HG03457 (cell line): ENCODE measurements around the gene TAS1R1.
A peak's percentile ranks its signal among the peaks of the same experiment; 100 is the strongest.
"Not testable (repeated sequence)": the region's sequence is repeated elsewhere in the genome, so short reads cannot be mapped to it uniquely, and the experiment has no call there.

ENCODE experiments used
- ATAC-seq: cut with Tn5 transposase; IDR thresholded peaks from one replicate; pipeline ENCODE4 v1.9.1; 2021; ENCODE audit warnings: moderate number of reproducible peaks; ENCODE audit not compliant: unreplicated experiment

TAS1R1 gene

DNA sequence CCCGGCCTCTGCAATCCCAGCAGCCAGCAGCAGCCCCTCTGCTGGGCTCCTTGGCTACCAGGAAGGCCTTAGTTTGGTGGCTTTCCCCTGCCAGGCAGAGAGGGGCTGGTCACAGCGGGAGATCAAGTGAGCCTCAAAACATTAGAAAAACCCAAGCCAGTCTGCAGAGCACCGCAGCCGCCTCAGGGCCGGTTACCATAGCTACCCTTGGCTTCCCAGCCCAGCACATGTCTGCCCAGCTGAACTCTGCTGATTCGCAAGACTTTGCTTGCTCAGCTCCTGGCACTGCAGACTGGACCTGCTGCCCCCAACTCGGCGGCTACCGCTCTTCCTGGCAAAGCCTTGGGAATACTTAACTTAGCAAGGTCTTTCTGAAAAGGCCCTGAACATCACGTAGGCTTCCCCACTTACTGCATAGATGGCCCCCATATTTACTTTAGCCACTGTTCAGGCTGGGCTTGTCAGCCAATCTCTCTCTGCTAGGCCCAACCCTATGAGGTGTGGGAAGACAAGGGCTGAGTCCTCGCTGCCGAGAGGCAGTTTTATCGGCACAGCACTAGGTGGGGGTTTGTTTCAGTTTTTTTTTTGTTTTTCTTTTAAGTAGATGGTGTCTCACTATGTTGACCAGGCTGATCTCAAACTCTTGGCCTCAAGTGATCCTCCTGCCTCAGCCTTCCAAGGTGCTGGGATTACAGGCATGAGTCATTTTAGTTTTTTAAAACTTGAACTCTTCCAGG lies 35.0 kb upstream of the TAS1R1 start:
- ATAC-seq = no peak

DNA sequence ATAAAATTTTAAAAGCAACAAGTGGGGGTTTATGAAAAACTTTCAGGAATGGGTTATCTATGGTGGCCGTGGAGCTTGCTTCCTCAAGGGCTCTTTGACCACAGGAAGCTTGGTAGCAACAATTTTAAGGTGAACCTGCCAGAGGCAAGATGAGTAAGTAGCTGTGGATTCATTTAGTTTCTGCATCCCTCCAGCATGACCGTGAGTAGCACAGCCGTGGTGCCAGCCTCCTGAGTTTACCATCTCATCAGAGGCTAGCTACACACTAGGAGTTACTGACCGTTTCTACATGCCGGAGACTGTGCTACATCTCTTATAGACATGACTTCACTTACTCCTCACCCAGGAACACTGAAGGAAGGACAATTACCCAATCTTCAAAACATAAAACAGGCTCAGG lies 33.6 kb upstream of the TAS1R1 start:
- ATAC-seq = no peak

DNA sequence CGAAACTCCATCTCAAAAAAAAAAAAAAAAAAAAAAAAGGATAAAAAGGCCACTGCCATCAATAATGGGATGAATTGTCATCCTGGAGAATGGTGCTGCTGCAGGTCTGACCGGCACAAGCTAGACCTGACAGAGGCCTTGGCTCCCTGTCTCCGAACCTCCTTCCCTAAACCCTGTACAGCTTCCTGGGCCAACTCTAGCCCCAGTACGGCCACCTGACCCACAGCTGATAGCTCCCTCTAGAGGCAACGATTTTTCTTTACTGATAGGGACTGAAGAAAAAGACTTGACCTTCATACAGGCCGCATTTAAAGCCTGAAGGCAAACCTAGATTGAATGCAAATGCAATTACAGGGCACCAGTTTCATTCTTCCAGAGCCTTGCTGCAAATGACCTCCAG lies 31.5 kb upstream of the TAS1R1 start:
- no peak for ATAC-seq

DNA sequence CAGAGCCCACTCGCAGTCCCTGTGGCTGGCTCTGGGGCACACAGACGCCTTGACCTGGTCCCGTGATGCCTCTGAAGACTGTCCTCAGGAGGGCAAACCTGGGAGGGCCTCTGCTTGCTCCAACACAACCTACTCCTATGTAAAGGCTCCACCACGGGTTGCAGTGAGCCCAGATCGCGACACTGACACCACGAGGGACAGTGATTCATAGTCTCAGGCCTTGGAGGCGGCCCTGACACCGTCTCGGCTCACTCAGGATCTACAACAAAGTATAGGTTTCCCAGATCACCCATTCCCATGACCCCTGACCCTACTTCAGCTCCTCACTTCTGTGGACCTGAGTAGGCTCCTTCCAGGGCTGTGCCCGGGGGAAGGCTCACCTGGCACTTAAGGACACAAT lies 28.8 kb upstream of the TAS1R1 start:
- no peak for ATAC-seq

DNA sequence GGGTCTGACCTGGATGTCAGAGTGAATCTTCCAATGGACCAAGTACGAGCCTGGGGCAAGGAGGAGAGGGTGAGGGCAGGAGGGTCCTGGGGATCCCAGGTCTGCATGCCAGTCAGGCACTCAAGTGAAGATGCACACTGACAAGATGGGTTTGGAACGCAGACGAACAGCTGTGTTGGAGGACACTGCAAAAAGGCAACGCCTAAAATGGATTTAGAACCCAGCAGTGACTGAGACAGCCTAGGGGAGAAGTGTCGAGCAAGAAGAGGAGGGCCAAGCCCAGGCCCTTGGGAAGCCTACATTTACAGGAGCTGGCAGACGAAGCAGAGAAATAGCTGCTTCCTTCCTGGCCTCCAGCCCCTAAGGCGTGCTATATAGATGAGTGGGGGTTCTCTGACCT lies 26.6 kb upstream of the TAS1R1 start:
- ATAC-seq = no peak

DNA sequence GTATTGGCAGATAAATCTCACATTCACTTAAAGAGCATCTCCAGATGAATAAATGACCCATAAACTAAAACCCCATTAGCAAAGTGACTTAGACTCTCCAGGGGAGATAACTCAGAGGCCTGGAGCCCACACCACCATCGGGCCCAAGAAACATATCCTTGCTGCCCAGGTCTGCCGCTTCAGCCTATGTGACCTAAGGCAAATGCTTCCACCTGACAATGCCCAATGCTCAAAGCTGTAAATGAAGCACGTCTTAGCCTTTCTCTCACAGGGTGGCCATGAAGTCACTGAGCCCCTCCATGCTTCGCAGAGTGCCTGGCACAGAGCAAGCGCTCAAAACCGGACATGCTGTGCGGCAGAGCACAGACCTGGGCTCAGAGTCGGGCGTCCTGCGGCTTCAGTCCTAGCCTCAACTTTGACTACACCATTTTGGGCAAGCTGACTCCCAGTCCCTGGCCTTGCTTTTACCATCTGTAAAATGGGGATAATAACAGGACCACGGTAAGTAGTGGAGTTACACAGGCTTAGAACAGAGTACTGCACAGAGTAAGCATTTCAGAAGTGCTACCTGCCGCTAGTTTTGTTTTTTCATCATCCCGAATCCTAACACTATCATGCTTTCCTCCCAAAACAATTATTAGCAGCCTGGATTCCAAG lies 24.5 kb upstream of the TAS1R1 start:
- no peak for ATAC-seq

- no peak for ATAC-seq
These were observed 23.1 kb upstream of the TAS1R1 start for GRCh38 chr1:6531996-6532395.

DNA sequence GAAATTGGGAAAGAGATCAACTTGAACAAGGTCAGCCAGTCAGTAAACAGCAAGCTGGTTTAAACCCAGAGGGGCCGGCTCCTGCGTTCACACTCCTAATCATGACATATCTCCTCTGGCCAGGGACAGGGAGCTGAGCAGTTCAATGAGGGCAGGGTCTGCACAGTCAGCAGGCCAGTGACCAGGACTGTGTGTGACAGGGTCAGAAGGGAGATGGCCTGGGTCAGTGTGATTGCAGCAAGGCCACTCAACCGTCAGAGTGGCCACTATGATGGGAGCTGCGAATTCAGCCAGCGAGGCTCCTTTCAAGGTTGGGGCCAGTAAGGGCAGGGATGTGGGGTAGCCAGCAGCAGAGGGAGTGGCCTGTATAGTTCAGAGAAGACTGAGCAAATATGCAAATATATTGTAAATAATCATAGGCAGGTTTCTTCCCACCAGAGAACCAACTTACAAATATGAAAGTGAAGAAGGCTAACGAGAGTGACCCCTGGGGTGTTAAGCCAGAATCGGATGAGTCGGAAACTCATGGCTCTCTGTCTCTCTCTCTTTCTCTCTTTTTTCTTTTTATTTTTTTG lies 20.8 kb upstream of the TAS1R1 start:
- no peak for ATAC-seq

- ATAC-seq = no peak
These were observed 19.9 kb upstream of the TAS1R1 start for GRCh38 chr1:6535214-6535613.

DNA sequence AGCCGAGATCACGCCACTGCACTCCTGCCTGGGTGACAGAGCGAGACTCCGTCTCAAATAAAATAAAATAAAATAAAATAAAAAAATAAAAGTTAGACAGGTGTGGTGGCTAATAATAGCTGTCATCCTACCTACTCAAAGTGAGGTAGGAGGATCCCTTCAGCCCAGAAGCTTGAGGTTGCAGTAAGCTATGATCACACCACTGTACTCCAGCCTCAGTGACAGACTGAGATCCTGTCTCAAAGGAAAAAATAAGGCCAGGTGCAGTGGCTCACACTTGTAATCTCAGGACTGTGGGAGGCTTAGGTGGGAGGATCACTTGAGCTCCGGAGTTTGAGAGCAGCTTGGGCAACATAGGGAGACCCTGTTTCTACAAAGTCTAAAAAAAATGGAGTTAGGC lies 18.8 kb upstream of the TAS1R1 start:
- ATAC-seq = no peak

DNA sequence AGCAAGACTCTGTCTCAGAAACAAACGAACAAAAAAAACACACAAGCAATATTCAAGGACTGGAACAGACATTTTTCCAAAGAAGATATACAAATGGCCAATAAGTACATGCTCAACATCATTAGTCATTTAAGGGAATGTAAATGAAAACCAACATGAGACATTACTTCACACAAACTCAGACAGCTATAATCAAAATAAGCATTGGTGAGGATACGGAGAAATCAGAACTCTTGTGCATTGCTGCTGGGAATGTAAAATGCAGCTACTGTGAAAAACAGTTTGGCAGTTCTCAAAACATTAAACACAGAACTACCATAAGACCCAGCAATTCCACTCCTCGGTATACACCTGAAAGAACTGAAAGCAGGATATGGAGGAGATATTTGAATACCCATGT lies 16.2 kb upstream of the TAS1R1 start:
- ATAC-seq = no peak

DNA sequence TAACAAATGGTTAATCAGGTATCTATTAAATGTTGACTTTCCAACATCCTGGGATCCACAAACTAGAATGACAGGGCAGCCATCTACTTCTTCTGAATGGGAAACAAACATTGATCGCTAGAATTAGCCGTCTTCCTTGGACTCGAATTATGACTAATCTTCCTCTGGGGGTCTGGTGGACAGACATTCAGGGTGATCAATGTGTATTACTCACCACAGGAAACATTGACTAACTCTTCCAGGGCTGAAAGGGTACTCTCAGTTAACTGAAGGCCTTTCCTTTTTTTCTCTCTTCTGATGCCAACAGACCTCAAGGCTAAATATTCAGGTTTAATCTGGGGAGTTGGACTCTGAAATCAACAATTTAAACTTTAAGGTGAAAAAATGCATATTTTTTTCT lies 10.3 kb upstream of the TAS1R1 start:
- no peak for ATAC-seq

- ATAC-seq = no peak
These were observed 9.6 kb upstream of the TAS1R1 start for GRCh38 chr1:6545276-6546112.

GRCh38 chr1:6546326-6546725 lies 8.8 kb upstream of the TAS1R1 start:
- ATAC-seq = no peak

DNA sequence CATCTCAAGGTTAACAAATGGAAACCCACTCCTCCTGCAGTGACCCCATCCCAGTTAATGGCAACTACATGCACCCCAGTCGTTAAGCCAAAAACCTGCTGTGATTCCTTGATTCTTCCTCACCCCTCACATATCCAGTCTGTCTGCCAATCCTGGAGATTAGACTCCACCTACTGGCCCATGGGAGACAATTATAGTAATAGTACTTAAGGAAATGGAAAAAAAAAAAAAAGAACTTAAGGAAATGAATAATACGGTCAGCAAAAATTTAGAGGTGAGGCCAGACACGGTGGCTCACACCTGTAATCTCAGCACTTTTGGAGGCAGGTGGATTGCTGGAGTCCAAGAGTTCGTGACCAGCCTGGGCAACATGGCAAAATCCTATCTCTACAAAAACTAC lies 7.8 kb upstream of the TAS1R1 start:
- ATAC-seq = no peak

DNA sequence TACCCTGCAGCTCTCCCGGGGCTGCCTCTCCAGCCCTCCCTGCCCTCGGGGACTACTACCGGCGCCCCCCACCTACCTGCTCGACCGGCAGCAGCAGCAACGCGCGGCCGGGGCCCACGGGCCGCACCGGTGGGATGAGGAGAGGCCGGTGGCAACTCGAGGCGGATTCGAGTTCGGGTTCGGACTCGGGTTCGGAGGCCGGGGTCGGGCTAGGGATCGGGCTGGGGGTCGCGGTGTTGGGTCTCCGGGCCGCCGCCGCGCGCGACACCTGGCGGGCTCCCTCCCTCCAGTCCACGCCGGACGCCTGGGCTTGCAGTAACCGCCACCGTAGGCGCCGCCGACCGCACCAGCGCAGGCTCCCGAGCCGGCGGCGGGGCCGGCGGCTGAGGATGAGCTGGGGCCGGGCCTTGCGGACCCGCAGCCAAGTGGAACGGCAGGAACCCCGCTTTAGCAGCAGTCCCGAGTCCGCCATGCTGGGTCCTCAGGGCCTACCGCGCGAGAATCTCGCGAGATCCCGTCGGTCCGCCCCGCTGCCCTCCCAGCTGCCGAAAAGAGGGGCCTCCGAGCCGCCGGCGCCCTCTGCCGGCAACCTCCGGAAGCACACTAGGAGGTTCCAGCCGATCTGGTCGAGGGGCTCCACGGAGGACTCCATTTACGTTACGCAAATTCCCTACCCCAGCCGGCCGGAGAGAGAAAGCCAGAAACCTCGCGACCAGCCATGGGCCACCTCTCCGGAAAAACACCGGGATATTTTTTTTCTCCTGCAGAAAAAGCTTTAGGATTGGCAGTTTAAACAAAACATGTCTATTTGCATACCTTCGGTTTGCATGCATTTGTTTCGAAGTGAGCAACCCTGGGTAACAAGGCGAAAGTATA lies 838 bp upstream of the TAS1R1 start, which contains the start of gene NOL9:
TSS of gene NOL9 (minus strand) at position 483 of the 876 bp plus-strand sequence. CDS start at position 472, 11 bp downstream.
- ATAC-seq = peak; percentile 95

DNA sequence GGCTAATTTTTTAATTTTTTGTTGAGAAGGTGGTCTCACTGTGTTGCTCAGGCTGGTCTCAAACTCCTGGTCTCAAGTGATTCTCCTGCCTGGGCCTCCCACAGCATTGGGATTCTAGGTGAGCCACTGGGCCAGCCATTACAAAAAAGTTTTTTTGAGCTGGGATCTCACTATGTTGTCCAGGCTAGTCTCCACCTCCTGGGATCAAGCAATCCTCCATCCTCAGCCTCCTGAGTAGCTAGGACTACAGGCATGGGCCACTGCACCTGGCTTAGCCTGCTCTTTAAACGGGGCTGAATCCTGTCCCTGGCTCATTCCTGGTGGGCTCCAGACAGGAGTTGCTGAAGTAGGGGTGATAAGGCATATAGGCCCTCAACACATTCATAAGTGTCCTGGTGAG lies 2.5 kb downstream of the TAS1R1 start:
- no peak for ATAC-seq

DNA sequence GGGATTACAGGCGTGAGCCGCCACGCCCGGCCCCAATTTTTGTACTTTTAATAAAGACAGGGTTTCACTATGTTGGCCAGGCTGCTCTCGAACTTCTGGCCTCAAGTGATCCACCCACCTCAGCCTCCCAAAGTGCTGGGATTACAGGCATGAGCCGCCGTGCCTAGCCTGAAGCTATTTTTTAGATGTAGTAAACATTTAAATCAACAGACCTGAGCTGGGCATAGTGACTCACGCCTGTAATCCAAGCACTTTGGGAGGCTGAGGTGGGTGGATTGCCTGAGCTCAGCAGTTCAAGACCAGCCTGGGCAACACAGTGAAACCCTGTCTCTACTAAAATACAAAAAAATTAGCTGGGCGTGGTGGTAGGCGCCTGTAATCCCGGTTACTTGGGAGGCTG lies 4.1 kb downstream of the TAS1R1 start:
- not testable (repeated sequence) for ATAC-seq

DNA sequence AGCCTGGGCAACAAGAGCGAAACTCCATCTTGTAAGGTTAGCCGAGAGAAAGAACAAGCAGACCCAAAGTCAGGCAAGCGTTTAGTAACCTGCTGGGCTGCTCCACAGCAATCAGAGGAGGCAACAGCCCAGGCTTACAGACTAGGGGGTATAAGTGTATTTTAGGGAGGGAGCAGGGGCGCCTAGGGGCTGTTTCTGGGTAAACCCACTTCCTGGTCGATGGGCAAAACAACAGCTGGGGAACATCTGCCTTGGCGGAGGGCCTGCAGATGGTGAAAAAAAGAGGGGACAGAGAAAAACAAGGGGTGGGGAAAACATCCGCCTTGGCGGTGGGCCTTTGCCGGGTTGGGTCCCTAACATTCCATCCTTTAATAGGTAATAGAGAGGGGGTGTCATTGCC lies 5.2 kb downstream of the TAS1R1 start:
- no peak for ATAC-seq

DNA sequence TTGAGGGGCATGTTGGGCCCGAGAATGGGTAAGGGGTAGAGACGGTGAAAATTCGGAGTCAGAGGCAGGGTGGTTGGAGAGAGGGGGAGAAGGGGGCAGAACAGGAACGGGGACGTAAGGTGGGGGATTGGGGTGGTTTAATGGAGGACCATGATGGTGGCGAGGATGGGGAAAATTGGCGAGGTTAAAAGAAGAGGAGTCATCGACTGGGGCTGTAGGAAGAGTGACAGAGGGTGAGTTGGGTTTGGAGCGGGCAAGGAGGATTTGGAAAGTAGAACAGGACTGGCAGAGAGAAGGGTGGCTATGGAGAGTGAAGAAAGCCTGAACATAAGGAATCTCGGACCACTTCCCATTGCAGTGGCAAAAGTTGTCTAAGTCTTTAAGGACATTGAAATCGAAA lies 13.9 kb downstream of the TAS1R1 start:
- no peak for ATAC-seq
